GM12878 (cell line): ENCODE results near the gene SEPTIN5. TPM values are rescaled to one million over a fixed set of nuclear protein-coding genes. Genes with fewer than 3 reads are reported as not detected.

Source experiments
- ATAC-seq: fragments of 200-7000 bp; cut with Tn5 transposase; 3 replicates; pipeline ENCODE4 v1.9.1; 2020; ENCODE audit warnings: mild to moderate bottlenecking, moderate library complexity
- BruUV-seq: library from RNA; stranded (reverse); fragments of 400-500 nt; replicated peaks from 2 replicates; lab custom pipeline; 2021; lab: Mats Ljungman, UMichigan
- CTCF ChIA-PET: fragments of 300-600 bp; sonication (Branson Sonifier 250); formaldehyde crosslinking; extraction: SDS; loops from one replicate; lab custom pipeline; 2021; ENCODE audit warnings: inconsistent platforms; lab: Yijun Ruan, JAX
- POLR2A ChIA-PET: fragments of 350-600 bp; formaldehyde crosslinking; extraction: SDS; loops from one replicate; lab custom pipeline; 2021; ENCODE audit warnings: inconsistent platforms; lab: Charles Lee
- RAD21 ChIA-PET: fragments of 300-600 bp; sonication (Branson Sonifier 250); formaldehyde crosslinking; loops from one replicate; lab custom pipeline; 2023; ENCODE audit warnings: antibody characterized with exemption; ENCODE audit not compliant: unreplicated experiment; lab: Charles Lee
- SMC1A ChIA-PET: fragments of 300-600 bp; sonication (Branson Sonifier 250); formaldehyde crosslinking; loops from one replicate; lab custom pipeline; 2023; ENCODE audit not compliant: unreplicated experiment, uncharacterized antibody; lab: Charles Lee
- DNase-seq: peaks from one replicate; pipeline ENCODE4 v3.0.0-alpha.2; 2011; ENCODE audit warnings: low read depth, low spot score
- FAIRE-seq: peaks from 3 replicates; lab custom pipeline; 2011; peaks lifted over from hg19 to GRCh38; lab: Jason Lieb, UNC
- H2AFZ ChIP-seq: 2 replicates; pipeline ENCODE4 v1.6.0; 2011; ENCODE audit warnings: low read depth, low read length, control low read depth; ENCODE audit not compliant: control insufficient read depth
- H3K27ac ChIP-seq: 2 replicates; pipeline ENCODE4 v1.5.1; 2011; ENCODE audit warnings: control low read depth; ENCODE audit not compliant: control insufficient read depth, insufficient read depth
- H3K27me3 ChIP-seq, 2 experiments: replicated peaks in 1 of 2; 2 replicates each; pipeline versions ENCODE4 v1.6.0 to v1.6.1; 2011; ENCODE audit warnings: low read length in 1 of 2; ENCODE audit not compliant: control insufficient read depth in 2 of 2, insufficient read depth in 2 of 2
- H3K36me3 ChIP-seq, 2 experiments: 2 replicates each; pipeline ENCODE4 v1.5.1; 2011; ENCODE audit warnings: low read length in 1 of 2; ENCODE audit not compliant: control insufficient read depth in 2 of 2, insufficient read depth in 2 of 2
- H3K4me1 ChIP-seq: 2 replicates; pipeline ENCODE4 v1.6.1; 2011; ENCODE audit warnings: mild to moderate bottlenecking, low read length, moderate library complexity, mixed read lengths; ENCODE audit not compliant: control insufficient read depth, insufficient read depth
- H3K4me2 ChIP-seq: 2 replicates; pipeline ENCODE4 v1.6.0; 2011; ENCODE audit warnings: control low read depth; ENCODE audit not compliant: control insufficient read depth, insufficient read depth
- H3K4me3 ChIP-seq: fragments of 200-600 bp; sonication (generic); 2 replicates; pipeline ENCODE4 v1.5.1; 2016
- H3K79me2 ChIP-seq: 2 replicates; pipeline ENCODE4 v1.6.0; 2011; ENCODE audit warnings: low read length; ENCODE audit not compliant: control insufficient read depth, insufficient read depth
- H3K9ac ChIP-seq: 2 replicates; pipeline ENCODE4 v1.8.0; 2011; ENCODE audit warnings: low read length, control low read depth, mixed read lengths; ENCODE audit not compliant: control insufficient read depth, insufficient read depth
- H3K9me3 ChIP-seq: replicated peaks from 3 replicates; pipeline ENCODE4 v1.5.1; 2011; ENCODE audit warnings: mild to moderate bottlenecking, low read length; ENCODE audit not compliant: control insufficient read depth, insufficient read depth
- H4K20me1 ChIP-seq: 2 replicates; pipeline ENCODE4 v1.6.0; 2011; ENCODE audit not compliant: control insufficient read depth, insufficient read depth
- CREB1 ChIP-seq: IDR thresholded peaks from 2 replicates; pipeline ENCODE4 v1.6.1; 2012; ENCODE audit warnings: low read depth, mild to moderate bottlenecking, inconsistent platforms
- HDAC2 ChIP-seq: fragments of 200-600 bp; sonication (generic); IDR thresholded peaks from 2 replicates; pipeline ENCODE4 v1.6.1; 2017
- STAT3 ChIP-seq: IDR thresholded peaks from 2 replicates; pipeline ENCODE4 v1.6.1; 2011; ENCODE audit warnings: low read depth, low read length, improper control_type of control experiment
- TBL1XR1 ChIP-seq: IDR thresholded peaks from 2 replicates; pipeline ENCODE4 v1.6.1; 2012; ENCODE audit warnings: low read depth, low read length, improper control_type of control experiment
- YY1 ChIP-seq: IDR thresholded peaks from 2 replicates; pipeline ENCODE4 v1.6.1; 2011; ENCODE audit warnings: low read depth, mild to moderate bottlenecking, low read length
- WGBS: methylation state at CpG from one replicate; pipeline ENCODE4 v1.1.6; 2016; ENCODE audit warnings: low lambda C conversion rate; ENCODE audit not compliant: insufficient replicate concordance, insufficient coverage; ENCODE audit errors: missing lambda C conversion rate; 5-methylcytosine and 5-hydroxymethylcytosine counted together
- in situ Hi-C: fragments of 300-500 bp; cut with MboI; formaldehyde crosslinking; loops from 9 replicates; pipeline ENCODE4 v1.14.3; 2018; ENCODE audit warnings: mixed read lengths
- intact Hi-C: fragments of 100-400 bp; cut with micrococcal nuclease; formaldehyde crosslinking; loops from one replicate; pipeline ENCODE4 v1.14.2; 2022; ENCODE audit not compliant: unreplicated experiment
- polyA plus RNA-seq, 11 experiments: library from polyadenylated mRNA; depleted of rRNA in 4 of 11; unstranded in 6 of 11; stranded (reverse) in 5 of 11; fragments of >200 nt; fragmentation: Nextera tagmentation in 4 of 11; fragmentation: Illumina TruSeq in 1 of 11; extraction: Ambion mirVana in 4 of 11; extraction: Trizol in 1 of 11; gene quantifications; 1 replicate in 1 of 11; 2 replicates in 10 of 11; pipeline versions ENCODE4 v1.2.1 to v1.2.3, GENCODE V29; 2011 to 2016; ENCODE audit warnings: inconsistent platforms in 2 of 11, missing spikeins in 2 of 11, low read depth in 1 of 11
- total RNA-seq, 4 experiments: library from RNA; depleted of rRNA in 3 of 4; stranded (reverse); fragments of >200 nt in 3 of 4; fragmentation: Illumina TruSeq in 1 of 4; extraction: Trizol in 1 of 4; gene quantifications; 2 replicates each; pipeline versions ENCODE4 v1.2.1 to v1.2.3, GENCODE V29; 2013 to 2021

SEPTIN5 gene
- total and polyA plus RNA-seq, 10 of the 15 experiments (the other 5 are each of a cell fraction or from before 2014, with no cell fraction given): 0.13 to 1.1 (median 0.34) TPM; not detected in 5

DNA sequence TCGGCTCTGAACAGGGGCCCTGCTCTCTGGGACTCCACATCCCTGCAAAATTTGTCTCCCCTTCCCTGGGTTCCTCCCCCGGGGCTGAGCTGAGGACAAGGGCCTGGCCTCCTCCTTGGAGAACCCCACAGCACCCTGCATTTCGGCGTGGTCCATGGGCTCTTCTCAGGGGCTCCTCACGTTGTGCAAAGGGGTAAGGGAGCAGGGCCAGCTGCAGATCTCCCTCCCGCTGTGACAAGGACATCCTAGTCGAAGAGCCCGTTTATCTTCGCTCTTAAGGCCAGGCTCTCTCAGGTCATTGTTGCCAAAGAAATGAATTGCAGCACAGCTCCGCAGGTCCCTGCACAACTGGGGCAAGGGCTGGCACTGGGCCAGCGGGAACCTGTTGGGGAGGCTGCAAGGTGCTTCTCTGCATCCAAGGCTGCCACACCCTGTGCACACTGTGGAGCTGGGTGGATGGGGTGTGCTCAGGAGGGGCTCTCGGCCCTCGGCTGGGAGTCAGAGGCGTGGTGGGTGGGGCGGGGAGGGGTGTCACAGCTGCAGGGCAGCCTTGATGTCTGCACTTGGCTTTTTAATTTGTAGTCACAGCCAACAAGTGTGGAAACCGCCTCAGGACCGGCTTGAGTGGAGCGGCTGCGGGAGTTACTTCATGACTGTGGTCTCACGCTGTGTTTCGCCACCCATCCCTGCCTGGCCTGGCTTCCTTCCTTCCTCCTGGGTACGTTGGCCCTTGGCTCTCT, 26.6 kb upstream of the SEPTIN5 start:
- Histone ChIP-seq H2AFZ (no peak overlapping the region), H3K9ac (no peak overlapping the region), H3K27ac (no peak overlapping the region), H3K4me1 (no peaks in the 10 kb centered on the region), H3K79me2 (no peaks in the 10 kb centered on the region), H3K36me3 (no peaks in the 10 kb centered on the region), H3K4me2 (no peak overlapping the region), H3K4me3 (no peak overlapping the region), H4K20me1 (no peaks in the 10 kb centered on the region), H3K9me3 (no peaks in the 10 kb centered on the region), H3K27me3 (no peaks in the 10 kb centered on the region; a peak in 1 of 4 replicates)
- TF ChIP-seq STAT3 (no peak), HDAC2 (no peak), CREB1 (no peak)
- no peak for FAIRE-seq
- in situ Hi-C loops (no loop called here), intact Hi-C loops (no loop called here)
- BruUV-seq: no TSS peak
- CTCF ChIA-PET: no interaction called here
- SMC1A ChIA-PET: no interaction called here
- POLR2A ChIA-PET: no interaction called here
- WGBS: 49% methylated on average over 22 of the region's 22 CpGs
- RAD21 ChIA-PET: no interaction called here
- no peak for DNase-seq
- no peak for ATAC-seq

- no peak for ATAC-seq
- intact Hi-C loops: no loop called here
- Histone ChIP-seq H3K79me2 (no peaks in the 10 kb centered on the region), H3K4me2 (no peak overlapping the region), H3K27me3 (no peaks in the 10 kb centered on the region; a peak in 1 of 4 replicates), H4K20me1 (no peaks in the 10 kb centered on the region), H3K4me3 (no peak overlapping the region), H3K9me3 (no peaks in the 10 kb centered on the region), H3K4me1 (no peaks in the 10 kb centered on the region), H3K36me3 (no peaks in the 10 kb centered on the region), H3K9ac (no peak overlapping the region), H2AFZ (no peak overlapping the region), H3K27ac (no peak overlapping the region)
- ChIA-PET RAD21 (no interaction called here), CTCF (no interaction called here), SMC1A (no interaction called here), POLR2A (no interaction called here)
- TF ChIP-seq TBL1XR1 (no peak), YY1 (no peak)
- in situ Hi-C loops: no loop called here
- BruUV-seq: no TSS peak
- WGBS: 32% methylated on average over 21 of the region's 21 CpGs
- FAIRE-seq: no peak
- DNase-seq: no peak
Observed at GRCh38 chr22:19688301-19689290, 25.7 kb upstream of the SEPTIN5 start.
